Calu3 (cell line): ENCODE results near the gene MCHR2. TPM values are rescaled to one million over a fixed set of nuclear protein-coding genes. Genes with fewer than 3 reads are reported as not detected.

Source experiments
- BruUV-seq: library from RNA; stranded (reverse); fragments of 400-500 nt; replicated peaks from 2 replicates; lab custom pipeline; 2021; lab: Mats Ljungman, UMichigan
- CTCF ChIA-PET: fragments of 300-600 bp; sonication (Branson Sonifier 250); formaldehyde crosslinking; loops from one replicate; lab custom pipeline; 2022; ENCODE audit warnings: antibody characterized with exemption; lab: Charles Lee
- DNase-seq: peaks from one replicate; pipeline ENCODE4 v3.0.0; 2022
- H3K27ac Mint-ChIP-seq: one replicate; pipeline ENCODE4 v1.8.0; 2022; ENCODE audit warnings: mixed read lengths; ENCODE audit not compliant: unreplicated experiment
- H3K27me3 Mint-ChIP-seq: one replicate; pipeline ENCODE4 v1.8.0; 2022; ENCODE audit warnings: mixed read lengths; ENCODE audit not compliant: unreplicated experiment
- H3K36me3 Mint-ChIP-seq: one replicate; pipeline ENCODE4 v1.8.0; 2022; ENCODE audit warnings: mild to moderate bottlenecking, moderate library complexity, mixed read lengths; ENCODE audit not compliant: insufficient read depth, unreplicated experiment
- H3K4me1 Mint-ChIP-seq: one replicate; pipeline ENCODE4 v1.8.0; 2022; ENCODE audit warnings: mild to moderate bottlenecking, low read depth, mixed read lengths; ENCODE audit not compliant: unreplicated experiment
- H3K4me3 Mint-ChIP-seq: one replicate; pipeline ENCODE4 v1.8.0; 2022; ENCODE audit warnings: mild to moderate bottlenecking, low read depth, moderate library complexity, mixed read lengths; ENCODE audit not compliant: unreplicated experiment
- H3K9me3 Mint-ChIP-seq: one replicate; pipeline ENCODE4 v1.8.0; 2022; ENCODE audit warnings: low read depth, mixed read lengths; ENCODE audit not compliant: unreplicated experiment
- intact Hi-C: fragments of 100-400 bp; cut with micrococcal nuclease; formaldehyde crosslinking; loops from one replicate; pipeline ENCODE4 v1.10.0; 2022; ENCODE audit not compliant: unreplicated experiment
- total RNA-seq: library from RNA; stranded (reverse); gene quantifications from 2 replicates; pipeline ENCODE4 v1.2.3, GENCODE V29; 2022
- TF ChIP-seq, protein P1 (sequence below): fragments of 200-600 bp; IDR thresholded peaks from one replicate; pipeline ENCODE4 v1.8.0; 2022; ENCODE audit warnings: antibody characterized with exemption; ENCODE audit not compliant: unreplicated experiment

Gene MCHR2
- total RNA-seq, 1 experiment from 2014 or later = not detected

DNA sequence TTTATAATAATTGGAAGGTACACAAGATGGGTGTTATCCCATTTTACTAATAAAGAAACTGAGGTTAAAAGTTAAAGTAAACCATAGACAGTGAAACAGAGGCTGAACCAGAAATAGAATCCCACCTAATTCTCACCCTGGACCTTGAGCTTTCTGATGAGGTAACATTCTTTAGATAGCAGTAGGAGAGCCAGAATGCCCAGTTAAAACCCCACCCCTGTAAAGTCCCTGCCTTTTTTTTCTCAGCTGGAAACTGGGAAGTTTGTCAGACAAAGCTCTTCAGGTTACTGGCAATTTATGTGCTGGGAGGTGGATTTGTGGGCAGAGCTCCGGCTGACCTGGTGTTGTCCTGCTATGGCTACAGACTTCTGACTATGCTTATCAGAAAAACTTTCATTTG, 1.9 kb upstream of the MCHR2 start:
- Mint-ChIP-seq H3K36me3 (no peaks in the 10 kb centered on the region), H3K27me3 (no peaks in the 10 kb centered on the region), H3K4me3 (no peak overlapping the region), H3K27ac (no peak overlapping the region), H3K9me3 (no peaks in the 10 kb centered on the region), H3K4me1 (no peaks in the 10 kb centered on the region)
- intact Hi-C loops = no loop called here
- CTCF ChIA-PET = interaction anchor here (1.0 kb wide), 1 partner anchor 115 kb away, joined by 3 read pairs; no protein-coding TSS in a partner anchor
- DNase-seq = no peak
- TF ChIP-seq, protein P1, sequence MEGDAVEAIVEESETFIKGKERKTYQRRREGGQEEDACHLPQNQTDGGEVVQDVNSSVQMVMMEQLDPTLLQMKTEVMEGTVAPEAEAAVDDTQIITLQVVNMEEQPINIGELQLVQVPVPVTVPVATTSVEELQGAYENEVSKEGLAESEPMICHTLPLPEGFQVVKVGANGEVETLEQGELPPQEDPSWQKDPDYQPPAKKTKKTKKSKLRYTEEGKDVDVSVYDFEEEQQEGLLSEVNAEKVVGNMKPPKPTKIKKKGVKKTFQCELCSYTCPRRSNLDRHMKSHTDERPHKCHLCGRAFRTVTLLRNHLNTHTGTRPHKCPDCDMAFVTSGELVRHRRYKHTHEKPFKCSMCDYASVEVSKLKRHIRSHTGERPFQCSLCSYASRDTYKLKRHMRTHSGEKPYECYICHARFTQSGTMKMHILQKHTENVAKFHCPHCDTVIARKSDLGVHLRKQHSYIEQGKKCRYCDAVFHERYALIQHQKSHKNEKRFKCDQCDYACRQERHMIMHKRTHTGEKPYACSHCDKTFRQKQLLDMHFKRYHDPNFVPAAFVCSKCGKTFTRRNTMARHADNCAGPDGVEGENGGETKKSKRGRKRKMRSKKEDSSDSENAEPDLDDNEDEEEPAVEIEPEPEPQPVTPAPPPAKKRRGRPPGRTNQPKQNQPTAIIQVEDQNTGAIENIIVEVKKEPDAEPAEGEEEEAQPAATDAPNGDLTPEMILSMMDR = no peak
- BruUV-seq = no TSS peak

DNA sequence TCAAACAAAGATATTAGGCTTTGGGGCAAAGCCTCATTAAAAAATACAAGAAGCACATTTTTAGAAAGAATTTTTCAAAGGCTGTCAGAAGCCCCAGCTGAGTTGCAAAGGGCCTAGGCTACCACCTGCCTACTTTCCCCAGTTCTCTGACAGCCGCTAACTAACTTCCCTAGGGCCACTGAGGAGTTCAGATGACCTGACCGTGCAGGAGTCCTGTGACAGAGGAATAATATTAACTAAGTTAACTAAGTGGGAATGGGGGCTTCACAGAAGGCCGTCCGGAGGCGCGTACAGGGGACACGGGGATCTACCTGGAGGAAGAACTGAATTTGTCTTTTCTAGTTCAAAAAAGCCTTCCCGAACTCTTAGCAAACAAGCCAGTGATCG, 884 bp downstream of the MCHR2 start:
- H3K4me1 Mint-ChIP-seq = no peaks in the 10 kb centered on the region
- intact Hi-C loops = no loop called here
- no peaks in the 10 kb centered on the region for H3K27me3 Mint-ChIP-seq
- TF ChIP-seq, protein P1 = no peak
- no peaks in the 10 kb centered on the region for H3K36me3 Mint-ChIP-seq
- BruUV-seq = no TSS peak
- no peaks in the 10 kb centered on the region for H3K9me3 Mint-ChIP-seq
- no peak overlapping the region for H3K4me3 Mint-ChIP-seq
- DNase-seq = no peak
- no peak overlapping the region for H3K27ac Mint-ChIP-seq
- CTCF ChIA-PET = no interaction called here

DNA sequence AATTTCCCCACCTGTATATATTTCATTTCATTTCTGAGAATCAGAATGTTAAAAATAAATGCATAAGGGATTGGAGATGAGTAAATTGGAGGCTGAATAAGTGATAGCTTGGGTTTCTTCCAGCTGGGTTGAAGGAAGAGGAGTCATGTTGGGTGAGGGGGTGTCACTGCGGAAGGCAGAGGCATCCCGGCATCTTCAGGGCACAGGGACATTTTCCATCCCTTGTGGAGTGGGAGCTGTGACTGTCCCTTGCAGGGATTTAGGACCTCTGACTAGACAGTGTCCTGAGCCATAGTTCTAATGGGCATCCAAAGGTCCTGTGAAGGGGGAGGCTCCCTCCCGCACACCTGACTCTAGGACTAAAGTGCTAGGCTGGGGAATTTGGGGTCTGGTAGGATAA, 2.1 kb downstream of the MCHR2 start:
- no peaks in the 10 kb centered on the region for H3K36me3 Mint-ChIP-seq
- no peaks in the 10 kb centered on the region for H3K9me3 Mint-ChIP-seq
- TF ChIP-seq, protein P1 = no peak
- no peaks in the 10 kb centered on the region for H3K4me1 Mint-ChIP-seq
- intact Hi-C loops = no loop called here
- H3K27me3 Mint-ChIP-seq = no peaks in the 10 kb centered on the region
- no peak for DNase-seq
- CTCF ChIA-PET = no interaction called here
- H3K4me3 Mint-ChIP-seq = no peak overlapping the region
- no TSS peak for BruUV-seq
- no peak overlapping the region for H3K27ac Mint-ChIP-seq

DNA sequence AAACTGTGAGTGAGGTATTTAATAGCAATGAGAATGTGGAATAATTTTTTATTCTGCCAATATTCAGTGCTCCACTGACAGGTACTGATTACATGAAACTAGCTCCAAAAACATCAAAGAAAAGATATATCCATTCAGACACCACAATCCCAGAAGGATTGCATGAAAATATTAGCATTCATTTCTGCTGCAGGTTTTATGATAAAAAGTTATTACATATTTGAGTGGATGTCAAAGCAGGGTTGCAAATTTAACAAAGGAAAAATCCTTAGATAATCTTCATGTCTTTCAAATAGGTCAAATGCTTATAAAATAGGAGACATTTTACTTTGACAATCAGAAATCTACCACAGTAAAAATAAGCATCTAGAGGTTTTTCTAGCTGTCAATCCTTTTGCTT, 13.3 kb downstream of the MCHR2 start:
- TF ChIP-seq, protein P1 = no peak
- Mint-ChIP-seq H3K27me3 (no peaks in the 10 kb centered on the region), H3K4me1 (no peaks in the 10 kb centered on the region), H3K4me3 (no peak overlapping the region), H3K9me3 (no peaks in the 10 kb centered on the region), H3K36me3 (no peaks in the 10 kb centered on the region), H3K27ac (no peak overlapping the region)
- CTCF ChIA-PET = no interaction called here
- intact Hi-C loops = no loop called here
- no peak for DNase-seq
- no TSS peak for BruUV-seq

DNA sequence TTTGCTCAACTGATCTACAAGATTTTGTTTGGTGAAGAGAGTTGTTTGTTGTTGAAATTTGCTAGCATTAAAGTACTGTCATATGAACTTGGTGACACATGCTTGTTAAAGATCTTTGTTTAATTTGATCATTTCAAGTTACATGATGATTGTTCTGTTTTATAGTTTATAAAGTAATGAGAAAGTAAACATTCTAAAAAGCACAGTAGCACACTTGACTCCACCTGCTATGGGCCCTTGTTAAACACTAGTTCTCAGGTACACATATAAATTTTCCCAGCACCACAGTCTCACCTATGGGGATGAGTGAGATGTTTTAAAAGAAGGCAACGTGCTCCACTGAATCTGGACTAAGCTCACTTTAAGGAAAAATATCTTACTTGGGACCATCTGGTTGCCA, 14.1 kb downstream of the MCHR2 start:
- no peak overlapping the region for H3K4me3 Mint-ChIP-seq
- TF ChIP-seq, protein P1 = no peak
- H3K4me1 Mint-ChIP-seq = no peaks in the 10 kb centered on the region
- intact Hi-C loops = no loop called here
- H3K36me3 Mint-ChIP-seq = no peaks in the 10 kb centered on the region
- no peaks in the 10 kb centered on the region for H3K9me3 Mint-ChIP-seq
- BruUV-seq = no TSS peak
- DNase-seq = no peak
- H3K27me3 Mint-ChIP-seq = no peaks in the 10 kb centered on the region
- CTCF ChIA-PET = no interaction called here
- no peak overlapping the region for H3K27ac Mint-ChIP-seq
